ENCODE data around the gene TNPO2.
A peak's percentile ranks its signal among the peaks of the same experiment; 100 is the strongest.

The TNPO2 gene

DNA sequence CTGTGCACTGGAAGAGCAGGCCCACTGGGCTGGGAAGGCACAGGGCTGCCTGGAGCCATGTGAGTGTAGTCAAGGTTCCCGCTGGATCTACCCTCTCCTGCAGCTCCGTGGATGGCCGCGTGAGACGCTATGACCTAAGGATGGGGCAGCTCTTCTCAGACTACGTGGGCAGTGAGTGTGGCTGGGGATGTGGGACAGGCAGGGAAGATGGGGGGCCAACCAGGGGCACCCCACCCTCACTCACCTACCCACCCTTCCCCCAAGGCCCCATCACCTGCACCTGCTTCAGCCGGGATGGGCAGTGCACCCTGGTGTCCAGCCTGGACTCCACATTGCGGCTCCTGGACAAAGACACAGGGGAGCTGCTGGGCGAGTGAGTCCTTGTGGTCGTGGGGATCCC lies 51.0 kb downstream of the TNPO2 start:
- no peak for DNase-seq

DNA sequence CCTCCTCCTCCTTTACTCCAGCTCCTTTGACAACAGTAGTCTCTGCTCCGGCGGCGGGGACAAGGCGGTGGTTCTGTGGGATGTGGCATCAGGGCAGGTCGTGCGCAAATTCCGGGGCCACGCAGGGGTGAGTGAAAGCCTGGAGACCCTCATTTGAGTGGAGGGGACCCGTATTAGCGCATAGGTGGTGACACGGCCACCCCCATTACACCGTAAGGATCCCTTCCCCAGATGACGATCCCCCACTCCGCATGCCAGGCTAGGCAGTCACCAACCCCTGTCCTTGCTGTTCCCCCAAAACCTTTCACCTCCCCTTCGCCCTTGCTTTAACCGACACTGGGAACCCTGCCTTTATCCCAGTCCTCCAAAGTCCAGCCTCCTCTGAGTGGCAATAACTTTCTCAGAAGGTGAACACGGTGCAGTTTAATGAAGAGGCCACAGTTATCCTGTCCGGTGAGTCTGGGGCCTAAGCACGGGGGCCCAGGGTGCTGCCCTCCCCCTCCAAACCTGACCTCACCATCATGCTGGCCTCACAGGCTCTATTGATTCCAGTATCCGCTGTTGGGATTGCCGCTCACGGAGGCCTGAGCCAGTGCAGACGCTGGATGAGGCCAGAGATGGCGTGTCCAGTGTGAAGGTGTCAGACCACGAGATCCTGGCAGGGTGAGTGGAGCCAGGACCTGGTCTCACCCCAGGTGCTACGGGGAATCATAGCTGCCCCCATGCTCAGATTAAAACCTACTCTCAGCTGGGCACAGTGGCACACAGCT lies 53.4 kb downstream of the TNPO2 start:
- DNase-seq = no peak

- peak; percentile 45 for DNase-seq
Measured at GRCh38 chr19:12669270-12670158, 54.2 kb downstream of the TNPO2 start.

- no peak for DNase-seq
Measured at GRCh38 chr19:12668932-12669269, 54.8 kb downstream of the TNPO2 start.

DNA sequence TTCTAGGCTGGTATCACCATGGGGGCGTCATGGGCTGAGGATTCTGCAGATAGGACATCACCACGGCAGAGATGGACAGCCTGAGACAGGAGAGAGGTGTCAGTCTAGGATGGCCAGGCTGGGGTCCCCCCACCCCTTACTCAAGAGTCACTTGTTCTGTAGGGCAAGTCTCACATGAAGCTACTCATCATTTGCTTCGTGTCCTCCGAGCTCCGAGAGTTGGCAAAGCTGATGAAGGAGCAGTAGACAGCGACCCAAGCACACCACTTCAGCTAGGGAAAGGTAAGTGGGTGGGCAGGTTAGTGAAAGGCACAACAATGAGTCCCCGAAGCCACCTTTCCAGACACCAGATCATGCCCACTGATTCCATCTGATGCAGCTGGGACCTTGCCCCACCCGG lies 55.4 kb downstream of the TNPO2 start:
- DNase-seq = no peak

DNA sequence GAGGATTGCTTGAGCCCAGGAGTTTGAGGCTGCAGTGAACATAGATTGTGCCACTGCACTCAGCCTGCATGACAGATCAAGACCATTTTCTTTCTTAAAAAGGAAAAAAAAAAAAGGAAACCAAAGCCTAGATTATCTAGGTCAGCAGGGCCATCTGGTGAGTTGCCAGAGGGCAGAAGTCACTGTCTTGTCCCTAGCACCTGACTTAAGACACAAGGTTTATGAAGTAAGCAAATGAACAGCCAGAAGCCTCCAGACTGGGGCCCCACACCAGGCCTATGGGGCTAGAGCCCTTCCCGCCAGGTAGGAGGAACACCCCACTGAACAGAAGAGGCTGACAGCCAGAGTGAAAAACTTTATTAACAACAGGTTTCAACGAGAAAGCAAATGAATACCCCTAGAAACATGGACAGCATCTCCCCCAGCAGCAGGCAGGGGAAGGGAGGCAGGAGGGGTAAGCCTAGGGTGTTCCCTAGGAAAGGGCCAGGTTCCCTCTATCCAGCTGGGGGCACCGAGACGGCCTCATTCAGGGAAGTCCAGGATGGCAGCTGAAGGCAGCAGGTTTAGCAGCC lies 55.9 kb downstream of the TNPO2 start:
- no peak for DNase-seq

DNA sequence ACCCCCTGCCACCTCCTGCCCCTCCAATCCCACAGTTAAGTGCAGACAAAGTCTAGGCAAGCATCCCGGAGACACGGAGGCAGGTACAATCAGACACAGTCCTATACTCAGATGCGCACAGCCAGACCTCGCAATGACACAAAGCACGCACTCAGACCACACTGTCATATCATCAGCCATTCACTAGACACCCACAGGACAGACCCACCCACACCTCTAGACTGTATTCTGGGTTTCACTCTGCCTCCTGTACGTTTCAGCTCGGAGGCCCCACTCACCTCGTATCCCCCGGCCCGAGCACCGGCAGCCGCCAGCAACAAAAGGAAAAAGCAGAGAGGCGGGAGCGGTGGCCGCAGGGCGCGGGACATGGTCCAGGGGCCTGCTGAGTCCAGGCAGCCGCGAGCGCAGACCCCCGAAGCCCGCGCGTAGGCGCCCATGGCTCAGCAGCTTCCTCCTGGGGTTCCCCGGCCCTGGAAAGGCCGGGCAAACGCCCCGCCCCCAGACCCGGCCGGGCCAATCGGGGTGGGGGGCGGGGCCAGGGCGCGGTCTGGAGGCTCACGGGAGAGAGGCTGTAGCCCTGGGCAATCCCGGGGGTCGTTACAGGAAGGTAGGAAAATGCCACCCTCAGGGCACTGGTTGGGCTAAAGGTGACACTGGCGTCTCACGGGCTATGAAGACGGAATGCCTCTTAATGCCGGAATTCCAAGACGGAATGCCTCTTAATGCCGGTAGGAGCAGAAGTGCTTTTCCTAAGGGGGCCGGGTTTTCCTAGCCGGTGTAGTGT lies 57.3 kb downstream of the TNPO2 start, which contains the start of the genes MAN2B1 and WDR83:
TSS of gene MAN2B1 (minus strand) at position 478 of the 784 bp plus-strand sequence. CDS start at position 437, 41 bp downstream.
TSS of gene WDR83 (plus strand) at position 543 of the 784 bp plus-strand sequence. CDS start 2,984 bp downstream, outside the sequence.
- DNase-seq = no peak

- no peak for DNase-seq
Measured at GRCh38 chr19:12665671-12666264, 58.0 kb downstream of the TNPO2 start.

- no peak for DNase-seq
Measured at GRCh38 chr19:12665281-12665573, 58.5 kb downstream of the TNPO2 start.

GRCh38 chr19:12664406-12665280 lies 59.1 kb downstream of the TNPO2 start:
- DNase-seq = no peak

DNA sequence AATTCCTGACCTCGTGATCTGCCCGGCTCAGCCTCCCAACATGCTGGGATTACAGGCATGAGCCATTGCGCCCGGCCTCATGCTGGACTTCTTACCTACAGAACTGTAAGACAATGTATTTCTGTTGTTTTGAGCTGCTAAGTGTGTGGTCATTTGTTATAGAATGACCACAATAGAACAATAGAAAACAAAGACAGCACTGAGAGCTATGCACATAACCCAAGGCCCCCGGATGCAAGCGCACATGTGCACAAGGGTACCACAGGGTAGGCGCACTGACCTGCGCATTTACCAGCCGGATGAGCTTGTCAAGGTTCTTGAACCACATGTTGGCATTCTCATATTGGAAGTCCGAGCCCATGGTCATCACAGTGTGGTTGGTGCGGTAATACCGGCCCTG lies 62.8 kb downstream of the TNPO2 start:
- DNase-seq = no peak

DNA sequence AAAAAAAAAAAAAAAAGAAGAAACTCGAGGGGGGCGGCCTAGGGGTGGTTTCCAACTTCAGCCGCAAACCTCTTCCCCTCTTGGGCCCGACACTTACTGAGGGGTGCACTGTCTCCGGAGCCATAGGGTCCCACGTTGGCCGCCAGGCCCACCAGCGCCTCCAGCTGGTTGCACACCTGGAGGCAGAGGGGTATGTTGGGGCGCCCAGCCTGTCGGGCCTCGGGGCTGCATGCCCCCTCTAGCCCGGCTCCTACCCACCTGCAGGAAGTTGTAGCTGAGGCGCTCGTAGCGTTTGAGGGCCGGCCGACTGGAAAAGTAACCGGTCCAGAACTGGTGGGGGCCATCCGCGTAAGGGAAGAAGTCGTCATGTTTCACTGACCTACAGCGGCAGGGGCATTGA lies 65.8 kb downstream of the TNPO2 start:
- no peak for DNase-seq

GRCh38 chr19:12656899-12657571 lies 66.7 kb downstream of the TNPO2 start:
- DNase-seq = no peak

GRCh38 chr19:12655546-12655945 lies 68.2 kb downstream of the TNPO2 start:
- no peak for DNase-seq

- no peak for DNase-seq
Measured at GRCh38 chr19:12652219-12652618, 71.5 kb downstream of the TNPO2 start.

DNA sequence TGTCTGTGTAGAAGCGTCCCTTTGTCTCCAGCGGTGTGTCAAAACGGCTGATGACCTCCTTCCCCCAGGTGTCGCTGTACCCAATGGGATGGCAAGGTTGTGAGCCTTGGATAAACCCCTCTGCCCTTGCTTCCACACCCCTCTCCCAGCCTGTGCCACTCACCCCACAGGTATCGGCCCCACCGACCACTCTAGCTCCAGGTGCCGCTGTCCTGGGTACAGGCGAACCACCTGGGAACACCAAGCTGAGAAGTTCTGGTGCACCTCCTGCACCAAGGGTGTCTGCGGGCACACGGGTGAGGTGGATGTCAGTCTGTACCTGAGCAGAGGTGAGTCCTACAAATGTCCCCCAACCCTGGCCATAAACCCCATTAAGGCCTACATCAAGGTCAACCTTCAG lies 73.8 kb downstream of the TNPO2 start:
- DNase-seq = no peak

All from NCI-H1417 treated with DMSO at 0.1 percent for 48 hours (cell line).